Measurements from ENCODE around the gene HNRNPH2.

DNA sequence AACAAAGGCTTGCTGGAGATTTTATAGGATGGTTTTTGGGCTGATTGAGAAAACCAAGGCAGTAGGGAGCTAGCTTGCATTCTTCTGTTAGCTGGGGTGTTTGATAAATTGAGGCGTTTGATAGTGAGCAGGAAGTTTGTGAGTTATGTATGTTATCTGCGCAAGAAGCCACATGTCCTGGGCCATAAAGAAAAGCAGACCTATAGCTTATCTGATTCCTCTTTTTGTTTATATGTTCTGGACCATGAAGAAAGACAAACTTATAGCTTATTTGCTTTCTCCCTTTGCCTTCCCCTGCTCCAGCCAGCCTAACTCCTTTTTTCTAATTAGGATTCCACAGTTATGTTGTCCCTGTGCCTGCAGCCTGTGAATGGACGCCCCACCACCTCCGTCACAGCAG lies 9.2 kb downstream of the HNRNPH2 start:
- TF ChIP-seq ZNF644 (tag; IDR thresholded peaks at IDR 0.05; ENCODE audit: low read depth) (no peak), POLR2AphosphoS5 (IDR thresholded peaks at IDR 0.05; ENCODE audit: control insufficient read depth, insufficient read depth, low read depth, low read length) (no peak), ZSCAN32 (CRISPR knock-in tag; IDR thresholded peaks at IDR 0.05) (no peak), NONO (IDR thresholded peaks at IDR 0.05; ENCODE audit: low read depth in 2 of 2, low read length in 1 of 2) (no peak), TCF7 (IDR thresholded peaks at IDR 0.05; ENCODE audit: borderline replicate concordance) (no peak)

All from K562 (cell line).